GM18498 (cell line): ENCODE data around the gene ALKBH8.
"Not testable (repeated sequence)": the region's sequence is repeated elsewhere in the genome, so short reads cannot be mapped to it uniquely, and the experiment has no call there.

Experiments
- ATAC-seq: cut with Tn5 transposase; IDR thresholded peaks from one replicate; pipeline ENCODE4 v1.9.1; 2021; ENCODE audit warnings: mild to moderate bottlenecking, moderate library complexity; ENCODE audit not compliant: unreplicated experiment

The ALKBH8 gene

DNA sequence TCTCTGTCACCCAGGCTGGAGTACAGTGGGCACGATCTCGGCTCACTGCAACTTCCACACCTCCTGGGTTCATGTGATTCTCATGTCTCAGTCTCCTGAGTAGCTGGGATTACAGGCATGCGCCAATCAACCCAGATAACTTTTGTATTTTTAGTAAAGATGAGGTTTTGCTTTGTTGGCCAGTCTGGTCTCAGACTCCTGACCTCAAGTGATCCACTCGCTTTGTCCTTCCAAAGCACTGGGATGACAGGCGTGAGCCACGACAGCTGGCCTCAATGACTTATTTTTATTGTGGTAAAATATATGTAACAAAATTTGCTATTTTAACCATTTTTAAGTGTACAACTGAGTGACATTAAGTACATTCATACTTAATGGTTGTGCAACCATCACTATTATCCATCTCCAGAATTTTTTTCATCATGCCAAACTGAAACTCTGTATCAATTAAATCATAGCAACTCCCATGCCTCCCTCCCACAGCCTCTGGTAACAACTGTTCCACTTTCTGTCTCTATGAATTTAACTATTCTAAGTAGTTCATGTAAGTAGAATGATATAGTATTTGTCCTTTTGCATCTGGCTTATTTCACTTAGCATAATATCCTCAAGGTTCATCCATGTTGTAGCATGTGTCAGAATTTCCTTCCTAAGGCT is 57.2 kb downstream of the ALKBH8 start:
- no peak for ATAC-seq

DNA sequence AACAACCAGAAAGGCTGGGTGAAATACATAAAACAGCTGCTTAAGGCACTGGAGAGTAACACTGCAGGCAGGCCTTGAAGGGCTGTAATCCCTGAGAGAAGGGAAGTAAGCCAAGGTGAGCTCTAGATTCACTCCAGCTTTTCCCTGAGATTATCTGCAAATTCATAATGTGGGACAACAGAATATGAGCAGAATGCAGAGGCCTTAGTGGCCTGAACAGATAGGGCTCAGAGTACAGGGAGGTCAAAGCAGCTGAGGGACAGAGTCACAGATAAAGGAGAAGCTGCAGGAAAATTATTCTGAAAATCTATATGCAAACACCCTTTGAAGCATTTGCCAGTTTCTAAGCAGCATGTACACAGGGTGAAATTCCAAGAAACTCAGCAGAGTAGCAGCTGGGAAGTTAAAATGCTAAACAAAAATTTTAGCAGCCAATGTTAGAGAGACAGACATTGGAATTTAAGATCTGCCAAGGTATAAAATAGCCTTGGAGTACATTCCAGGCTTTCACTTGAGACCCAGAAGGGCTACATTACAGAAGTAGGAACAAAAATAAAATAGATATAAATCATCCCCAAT is 59.8 kb downstream of the ALKBH8 start:
- no peak for ATAC-seq

DNA sequence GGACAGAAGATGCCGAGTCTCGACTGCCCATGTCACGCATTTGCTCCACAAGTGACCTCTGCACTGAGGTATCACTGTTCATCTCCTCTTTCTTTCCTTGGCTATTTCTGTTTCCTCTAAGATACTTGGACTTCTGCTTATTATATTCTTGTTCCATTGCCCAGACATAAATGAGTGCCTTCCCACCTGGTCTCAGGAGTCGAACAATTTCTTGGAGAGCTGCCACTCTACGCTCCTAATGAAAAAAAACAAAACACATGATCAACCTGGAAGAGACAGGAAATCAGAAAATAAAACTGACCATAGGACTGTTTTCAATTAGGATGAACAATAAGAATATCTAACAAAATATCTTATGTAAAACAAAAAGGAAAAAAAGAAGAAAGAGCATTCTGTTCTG is 60.6 kb downstream of the ALKBH8 start:
- ATAC-seq, result no peak

DNA sequence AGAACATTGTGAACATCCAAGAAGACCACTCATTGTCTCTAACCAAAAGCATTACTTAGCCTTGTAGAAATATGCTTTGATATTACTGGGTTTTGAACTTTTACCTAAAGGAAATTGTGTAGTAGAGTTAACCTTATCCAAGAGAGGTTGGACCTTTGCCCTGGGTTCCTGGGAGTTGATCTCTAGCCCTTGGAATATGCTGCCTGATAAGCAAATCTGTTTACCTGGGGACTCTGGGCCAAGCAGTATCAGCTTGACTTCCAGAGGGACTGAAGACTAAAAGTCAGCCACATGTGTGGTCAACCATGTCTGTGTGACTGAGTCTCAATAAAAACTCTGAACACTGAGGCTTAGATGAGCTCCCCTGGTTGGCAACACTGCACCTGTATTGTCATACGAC is 63.8 kb downstream of the ALKBH8 start:
- no peak for ATAC-seq

DNA sequence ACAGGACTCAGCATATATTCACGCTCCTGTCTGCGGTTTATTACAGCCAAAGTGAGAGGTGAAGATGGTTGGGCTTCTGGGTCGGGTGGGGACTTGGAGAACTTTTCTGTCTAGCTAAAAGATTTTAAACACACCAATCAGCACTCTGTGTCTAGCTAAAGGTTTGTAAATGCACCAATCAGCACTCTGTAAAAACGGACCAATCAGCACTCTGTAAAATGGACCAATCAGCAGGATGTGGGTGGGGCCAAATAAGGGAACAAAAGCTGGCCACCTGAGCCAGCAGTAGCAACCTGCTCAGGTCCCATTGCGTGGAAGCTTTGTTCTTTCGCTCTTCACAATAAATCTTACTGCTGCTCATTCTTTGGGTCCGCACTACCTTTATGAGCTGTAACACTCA is 68.2 kb downstream of the ALKBH8 start:
- not testable (repeated sequence) for ATAC-seq

DNA sequence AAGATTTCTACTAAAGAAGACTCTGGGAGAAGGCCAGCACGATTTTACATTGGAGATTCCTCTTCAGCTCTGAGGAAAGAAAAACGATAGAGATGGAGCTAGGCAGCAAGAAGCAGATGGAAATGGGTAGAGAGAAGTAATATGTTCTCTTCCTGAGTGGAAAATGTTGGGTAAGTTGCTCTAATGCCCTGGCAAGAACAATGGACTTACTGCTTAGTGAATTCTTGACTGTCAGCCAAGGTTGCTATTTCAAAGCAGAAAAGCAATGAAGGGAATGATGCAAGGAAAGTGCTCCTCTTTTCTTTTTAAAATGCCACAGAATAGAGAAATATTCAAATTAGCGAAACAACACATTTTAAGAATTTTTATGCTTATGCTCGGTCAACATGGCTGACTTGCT is 69.5 kb downstream of the ALKBH8 start:
- ATAC-seq, result no peak

DNA sequence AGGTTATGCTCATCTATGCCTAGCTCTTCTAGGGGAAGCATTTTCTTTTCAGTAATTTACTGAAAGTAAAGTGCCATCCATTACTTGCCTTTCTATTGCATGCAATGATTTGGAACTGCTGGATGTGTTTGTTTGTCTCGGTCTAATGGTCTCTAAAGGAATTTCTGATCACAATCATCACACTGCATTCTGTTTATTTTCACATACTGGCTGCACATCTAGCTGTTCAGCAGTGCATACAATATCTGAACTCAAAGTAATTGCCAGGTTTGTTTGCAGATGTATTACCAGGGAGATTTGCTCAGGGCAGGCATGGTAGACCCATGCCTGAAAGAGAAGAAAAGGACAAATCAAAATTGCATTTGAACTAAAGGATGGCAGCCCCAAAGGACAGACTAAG is 71.5 kb downstream of the ALKBH8 start:
- no peak for ATAC-seq

DNA sequence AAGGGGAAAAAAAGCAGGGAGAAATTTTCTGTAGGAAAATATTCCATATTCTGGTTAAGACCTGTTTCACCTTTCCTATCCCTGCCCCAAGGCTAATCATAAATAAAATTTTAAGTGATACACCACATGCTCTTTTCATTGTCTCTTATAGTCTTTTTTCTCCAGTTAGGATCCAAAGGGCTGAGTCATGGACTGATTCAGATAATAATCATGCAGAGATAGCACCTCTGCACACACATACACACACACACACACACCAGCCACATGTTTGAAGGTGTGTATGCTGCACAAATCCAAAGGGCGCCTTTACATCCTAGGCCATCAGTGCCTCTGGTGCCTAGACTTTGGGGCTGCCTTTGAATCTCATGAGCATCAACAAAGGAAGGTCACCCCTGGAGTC is 72.4 kb downstream of the ALKBH8 start:
- ATAC-seq, result no peak

DNA sequence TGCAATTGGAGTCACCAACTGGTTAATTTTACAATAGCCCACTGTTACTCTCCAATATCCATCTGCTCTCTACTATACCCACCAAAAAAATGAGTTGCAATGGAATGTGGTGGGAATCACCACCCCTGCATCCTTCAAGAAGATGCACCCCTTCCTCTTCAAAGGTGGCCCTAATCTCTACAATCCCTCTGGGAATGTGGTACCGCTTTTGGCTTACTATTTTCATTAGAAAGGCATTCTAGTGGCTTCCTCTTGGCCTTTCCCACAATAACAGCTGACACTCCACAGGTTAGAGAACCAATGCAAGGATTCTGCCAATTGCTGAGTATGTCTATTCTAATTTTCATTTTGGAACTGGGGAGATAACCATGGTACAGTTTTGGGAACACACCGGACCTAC is 74.7 kb downstream of the ALKBH8 start:
- ATAC-seq, result no peak

DNA sequence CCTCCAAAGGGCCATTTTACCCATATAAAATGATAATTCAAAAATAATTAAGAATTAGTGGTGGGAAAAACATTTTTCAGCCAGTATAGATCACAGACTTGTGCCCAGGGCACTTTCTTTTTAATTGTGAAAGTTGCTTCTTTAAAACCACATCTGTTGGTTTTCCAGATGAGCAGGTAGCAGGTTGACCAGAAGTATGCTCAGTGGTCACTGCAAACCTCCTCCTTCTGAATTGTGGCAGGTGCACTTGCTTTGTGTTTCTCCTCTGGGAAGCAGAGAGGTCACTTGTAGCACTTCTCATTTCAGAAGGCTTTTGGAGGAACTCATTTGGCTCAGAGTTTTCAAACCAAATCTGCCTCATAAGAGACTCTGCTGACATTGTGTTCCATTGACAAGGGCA is 83.3 kb downstream of the ALKBH8 start:
- no peak for ATAC-seq

DNA sequence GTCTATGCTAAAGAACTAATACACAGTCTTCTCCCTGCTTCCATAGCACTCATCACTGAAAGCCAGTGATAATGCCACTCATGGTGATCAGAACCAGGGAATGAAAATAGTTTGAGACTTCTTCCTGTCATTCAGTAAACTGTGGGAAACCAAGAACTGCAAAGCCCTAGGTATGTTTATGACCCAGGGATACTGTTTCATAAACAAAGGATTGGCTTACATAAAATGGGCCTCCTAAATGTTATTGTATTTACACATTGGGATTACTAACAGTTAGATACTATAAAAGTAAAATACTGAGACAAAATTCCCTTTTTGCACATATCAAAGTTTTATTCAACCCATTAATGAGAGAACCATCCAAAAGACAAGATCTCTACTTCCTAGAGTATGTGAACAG is 86.6 kb downstream of the ALKBH8 start:
- ATAC-seq, result no peak

DNA sequence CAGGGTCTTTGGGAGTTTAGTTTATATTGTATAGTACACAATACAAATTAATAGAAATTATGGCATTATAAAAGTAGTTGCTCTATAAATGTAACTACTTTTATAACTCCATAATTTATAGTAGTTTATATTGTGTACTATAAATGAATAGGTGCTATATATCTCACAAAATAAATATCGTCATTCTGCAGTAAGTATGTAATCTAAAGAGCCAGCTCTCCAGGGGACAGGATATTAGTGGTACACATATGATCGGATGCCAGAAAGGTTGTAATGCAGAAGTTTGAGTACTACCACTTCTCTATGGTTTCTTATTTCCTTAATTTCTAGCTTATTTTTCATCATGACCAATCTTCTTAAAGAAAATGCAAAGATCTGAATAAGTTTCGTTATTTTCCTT is 87.7 kb downstream of the ALKBH8 start:
- ATAC-seq, result no peak

DNA sequence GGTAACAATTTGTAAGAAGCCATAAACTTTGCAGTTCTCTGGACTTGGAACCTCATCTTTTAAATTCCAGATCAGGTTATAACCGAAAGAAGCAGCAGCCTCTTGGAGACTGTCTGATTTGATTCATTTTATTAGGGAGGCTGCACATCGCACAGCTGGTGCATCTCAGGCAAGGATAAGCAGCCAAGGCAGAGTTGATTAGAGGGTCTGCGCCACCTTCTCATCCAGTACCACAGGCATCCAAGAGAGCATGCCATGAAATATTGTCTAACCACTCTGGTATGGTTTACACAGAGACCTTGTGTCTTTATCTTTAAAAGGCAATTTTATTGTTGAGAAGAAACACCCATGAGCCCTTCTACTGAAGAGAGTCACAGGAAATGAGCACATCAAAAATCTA is 91.7 kb downstream of the ALKBH8 start:
- no peak for ATAC-seq

DNA sequence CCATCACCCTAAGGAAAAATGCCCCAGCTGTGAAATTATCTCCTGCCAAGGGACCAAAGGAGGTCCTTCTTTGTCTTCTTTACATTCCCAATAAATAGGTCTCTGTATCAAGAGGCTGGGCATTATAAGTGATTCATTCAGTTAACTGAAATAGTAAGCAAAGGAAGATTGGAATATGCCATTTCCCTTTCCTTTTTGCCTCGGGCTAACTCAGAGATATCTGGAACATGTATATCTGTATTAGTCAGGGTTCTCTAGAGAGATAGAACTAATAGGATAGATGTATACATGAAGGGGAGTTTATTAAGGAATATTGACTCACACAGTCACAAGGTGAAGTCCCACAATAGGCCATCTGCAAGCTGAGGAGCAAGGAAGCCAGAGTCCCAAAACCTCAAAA is 92.6 kb downstream of the ALKBH8 start:
- ATAC-seq, result no peak

DNA sequence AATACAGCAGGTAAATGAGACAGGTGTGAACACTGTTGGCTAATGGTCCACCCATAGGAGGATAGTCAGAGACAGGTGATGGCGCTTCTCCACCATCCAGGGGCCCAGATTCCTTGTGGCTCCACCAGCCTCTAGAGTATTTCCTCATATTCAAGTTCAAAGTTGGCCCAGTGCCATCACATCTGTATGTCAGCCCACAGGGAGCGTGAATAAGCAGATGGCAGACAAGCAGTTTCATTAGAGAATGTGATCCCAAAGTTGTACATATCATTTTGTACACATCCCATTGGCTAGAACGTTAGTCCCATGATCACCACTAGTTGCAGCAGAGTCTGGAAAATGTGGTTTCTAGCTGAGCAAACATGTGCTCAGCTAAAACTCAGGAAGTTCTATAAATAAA is 96.9 kb downstream of the ALKBH8 start:
- ATAC-seq, result no peak

DNA sequence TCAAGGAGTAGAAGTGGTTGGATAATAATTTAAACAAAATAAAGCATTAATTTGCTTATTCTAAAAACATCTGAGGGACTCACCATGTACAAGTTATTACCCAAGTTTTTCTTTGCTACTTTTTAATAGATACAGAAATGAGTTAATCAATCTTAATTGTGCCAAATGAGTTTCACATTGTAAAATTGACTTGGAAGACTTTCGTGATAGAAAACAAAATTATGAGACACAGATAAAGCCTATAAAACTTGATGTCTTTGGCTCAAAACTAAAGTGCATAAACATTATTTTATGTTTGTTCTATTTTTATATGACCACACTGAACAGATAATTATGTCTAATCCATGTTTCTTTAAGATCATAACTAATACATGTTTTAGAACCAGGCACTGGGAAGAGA is 97.8 kb downstream of the ALKBH8 start:
- ATAC-seq, result no peak

DNA sequence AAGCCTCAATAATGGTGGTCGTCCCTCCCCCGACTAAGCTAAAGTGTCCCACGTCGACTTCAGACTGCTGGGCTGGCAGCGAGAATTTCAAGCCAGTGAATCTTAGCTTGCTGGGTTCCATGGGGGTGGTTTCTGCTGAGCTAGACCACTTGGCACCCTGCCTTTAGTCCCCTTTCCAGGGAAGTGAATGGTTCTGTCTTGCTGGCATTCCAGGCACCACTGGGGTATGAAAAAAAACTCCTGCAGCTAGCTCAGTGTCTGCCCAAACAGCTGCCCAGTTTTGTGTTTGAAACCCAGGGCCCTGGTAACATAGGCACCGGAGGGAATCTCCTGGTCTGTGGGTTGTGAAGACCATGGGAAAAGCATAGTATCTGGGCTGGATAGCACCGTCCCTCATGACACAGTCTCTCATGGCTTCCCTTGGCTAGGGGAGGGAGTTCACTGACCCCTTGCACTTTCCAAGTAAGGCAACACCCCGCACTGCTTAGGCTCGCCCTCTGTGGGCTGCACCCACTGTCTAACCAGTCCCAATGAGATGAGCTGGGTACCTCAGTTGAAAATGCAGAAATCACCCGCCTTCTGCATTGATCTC is 99.2 kb downstream of the ALKBH8 start:
- ATAC-seq, result not testable (repeated sequence)

DNA sequence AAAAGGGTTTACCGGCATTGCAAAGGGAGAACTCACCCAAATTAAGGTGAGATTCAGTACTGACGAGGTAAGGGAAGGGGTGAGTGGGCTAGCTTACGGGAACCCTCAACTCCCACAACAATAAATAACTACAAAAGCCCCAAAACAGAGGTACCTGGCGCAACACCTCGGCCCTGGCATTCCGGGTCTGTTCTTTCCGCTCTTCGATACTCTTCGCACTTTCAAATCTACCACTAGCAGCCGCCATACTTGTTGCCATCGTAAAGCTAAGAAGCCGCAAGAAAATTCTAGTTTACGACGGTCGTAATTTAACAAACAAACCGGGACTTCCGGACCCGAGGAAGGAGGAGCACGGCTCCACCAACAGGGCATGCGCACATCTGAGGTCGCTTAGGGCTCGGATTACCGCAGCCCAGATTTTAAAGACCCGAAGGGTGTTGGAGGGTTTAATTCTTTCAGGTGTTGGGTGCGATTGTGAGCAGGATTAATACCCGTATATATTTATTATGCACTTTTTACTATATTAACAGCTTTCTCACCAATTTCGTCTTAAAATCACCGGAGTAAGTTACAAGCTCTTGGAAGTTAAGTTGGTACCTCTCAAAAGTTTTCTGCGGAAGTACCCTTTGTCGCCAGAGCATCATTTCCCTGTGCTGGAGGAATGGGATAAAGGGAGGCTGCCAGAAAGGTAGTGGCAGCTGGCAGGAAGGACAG is 107.8 kb downstream of the ALKBH8 start, which contains the start of gene CWF19L2:
TSS of gene CWF19L2 (minus strand) at position 268 of the 714 bp plus-strand sequence. CDS start at position 259, 9 bp downstream.
- ATAC-seq, result peak; percentile 96

DNA sequence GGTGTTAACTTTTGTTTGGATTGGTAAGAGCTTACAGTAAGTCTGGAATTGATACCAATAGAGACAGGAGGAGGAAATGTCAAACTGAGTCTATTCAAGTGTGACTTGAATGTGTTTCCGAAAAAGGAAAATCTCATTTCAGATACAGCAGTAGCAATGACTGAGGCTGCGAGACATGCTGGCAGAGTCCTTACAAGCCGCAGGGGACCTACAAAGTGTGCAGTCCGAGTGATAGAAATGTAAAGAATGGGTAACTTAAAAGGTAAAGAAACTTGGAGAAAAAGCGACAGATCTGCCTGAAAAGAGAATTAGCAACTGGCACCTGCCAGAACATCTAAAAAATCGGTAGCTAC is 108.4 kb downstream of the ALKBH8 start:
- peak; percentile 51 for ATAC-seq

DNA sequence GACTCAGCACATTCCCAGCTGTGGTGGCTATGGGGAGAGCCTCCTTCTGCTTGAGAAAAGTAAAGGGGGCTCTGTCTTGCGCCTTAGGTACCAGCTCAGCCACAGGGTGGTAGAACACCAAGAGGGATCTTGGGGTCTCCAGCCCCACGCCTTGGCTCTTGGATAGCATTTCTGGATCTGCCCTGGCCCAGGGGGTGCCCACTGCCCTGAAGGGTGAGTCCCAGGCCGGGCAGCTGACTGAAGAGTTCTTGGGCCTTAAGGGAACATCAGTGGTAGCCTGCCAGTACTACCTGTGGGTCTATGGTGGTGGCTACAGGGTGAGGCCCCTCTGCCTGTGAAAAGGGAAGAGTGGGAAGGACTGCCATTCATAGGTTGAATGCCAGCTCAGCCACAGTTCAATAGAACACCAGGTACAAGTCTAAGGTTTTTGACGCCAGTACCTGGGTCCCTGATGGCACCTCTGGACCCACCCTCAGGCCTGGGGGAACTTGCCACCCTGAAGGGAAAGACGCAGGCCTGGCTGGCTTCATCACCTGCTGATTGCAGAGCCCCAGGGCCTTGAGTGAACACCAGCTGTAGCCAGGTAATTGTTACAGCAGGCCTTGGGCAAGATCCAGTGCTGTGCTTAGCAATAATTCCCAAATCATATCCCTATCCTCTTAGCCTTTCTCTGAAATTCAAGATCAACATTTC is 111.8 kb downstream of the ALKBH8 start:
- ATAC-seq, result no peak
